Hepatocyte (in vitro differentiated cells): ENCODE results near the gene RUSF1. TPM values are rescaled to one million over a fixed set of nuclear protein-coding genes. Genes with fewer than 3 reads are reported as not detected.

ENCODE experiments used
- DNase-seq: peaks from one replicate; pipeline ENCODE4 v3.0.0-alpha.2; 2016; ENCODE audit warnings: low spot score
- H2AFZ ChIP-seq: fragments of 200-600 bp; sonication (generic); 2 replicates; pipeline ENCODE4 v1.6.0; 2016; ENCODE audit warnings: antibody characterized with exemption, mild to moderate bottlenecking
- H3K27ac ChIP-seq: fragments of 200-600 bp; sonication (generic); 2 replicates; pipeline ENCODE4 v1.5.1; 2016; ENCODE audit warnings: mild to moderate bottlenecking
- H3K27me3 ChIP-seq: fragments of 200-600 bp; sonication (generic); 2 replicates; pipeline ENCODE4 v1.6.1; 2016
- H3K36me3 ChIP-seq: fragments of 200-600 bp; sonication (generic); replicated peaks from 2 replicates; pipeline ENCODE4 v1.5.1; 2016; ENCODE audit warnings: low read depth; ENCODE audit not compliant: insufficient read depth
- H3K4me1 ChIP-seq: fragments of 200-600 bp; sonication (generic); 2 replicates; pipeline ENCODE4 v1.5.1; 2016; ENCODE audit warnings: mild to moderate bottlenecking, moderate library complexity; ENCODE audit not compliant: insufficient read depth
- H3K4me2 ChIP-seq: fragments of 200-600 bp; sonication (generic); 2 replicates; pipeline ENCODE4 v1.6.0; 2016
- H3K4me3 ChIP-seq: fragments of 200-600 bp; sonication (generic); 2 replicates; pipeline ENCODE4 v1.5.1; 2016; ENCODE audit warnings: mild to moderate bottlenecking
- H3K79me2 ChIP-seq: fragments of 200-600 bp; sonication (generic); 2 replicates; pipeline ENCODE4 v1.6.0; 2017; ENCODE audit warnings: mild to moderate bottlenecking
- H3K9me2 ChIP-seq: fragments of 200-600 bp; sonication (generic); replicated peaks from 2 replicates; pipeline ENCODE4 v1.6.0; 2017; ENCODE audit warnings: mild to moderate bottlenecking; ENCODE audit not compliant: insufficient read depth
- H3K9me3 ChIP-seq: fragments of 200-600 bp; sonication (generic); 2 replicates; pipeline ENCODE4 v1.5.1; 2016; ENCODE audit warnings: low read depth, mild to moderate bottlenecking
- H4K20me1 ChIP-seq: fragments of 200-600 bp; sonication (generic); 2 replicates; pipeline ENCODE4 v1.6.0; 2016; ENCODE audit warnings: mild to moderate bottlenecking; ENCODE audit not compliant: insufficient read depth, poor library complexity, severe bottlenecking
- EZH2 ChIP-seq: fragments of 200-600 bp; sonication (generic); IDR thresholded peaks from 2 replicates; pipeline ENCODE4 v1.6.1; 2016; ENCODE audit warnings: antibody characterized with exemption, mild to moderate bottlenecking, borderline replicate concordance
- EZH2phosphoT487 ChIP-seq: fragments of 200-600 bp; sonication (generic); IDR thresholded peaks from one replicate; pipeline ENCODE4 v1.6.1; 2018; ENCODE audit warnings: antibody characterized with exemption, mild to moderate bottlenecking, low read depth, moderate library complexity; ENCODE audit not compliant: unreplicated experiment, severe bottlenecking
- WGBS: methylation state at CpG from one replicate; pipeline ENCODE4 v1.1.6; 2016; ENCODE audit warnings: low lambda C conversion rate; ENCODE audit errors: missing lambda C conversion rate; 5-methylcytosine and 5-hydroxymethylcytosine counted together
- polyA plus RNA-seq: library from polyadenylated mRNA; unstranded; fragments of >200 nt; fragmentation: Nextera tagmentation; extraction: Ambion mirVana; gene quantifications from 2 replicates; pipeline ENCODE4 v1.2.1, GENCODE V29; 2016
- total RNA-seq: library from RNA; depleted of rRNA; stranded (reverse); fragments of >200 nt; gene quantifications from 2 replicates; pipeline ENCODE4 v1.2.3, GENCODE V29; 2014
- TF ChIP-seq, protein P1 (sequence below): fragments of 200-600 bp; sonication (generic); IDR thresholded peaks from 2 replicates; pipeline ENCODE4 v1.5.1; 2016; ENCODE audit warnings: antibody characterized with exemption, mild to moderate bottlenecking; ENCODE audit not compliant: poor library complexity

RUSF1 gene
- total and polyA plus RNA-seq, 2 experiments from 2014 or later: 56.6 to 77.2 TPM

DNA sequence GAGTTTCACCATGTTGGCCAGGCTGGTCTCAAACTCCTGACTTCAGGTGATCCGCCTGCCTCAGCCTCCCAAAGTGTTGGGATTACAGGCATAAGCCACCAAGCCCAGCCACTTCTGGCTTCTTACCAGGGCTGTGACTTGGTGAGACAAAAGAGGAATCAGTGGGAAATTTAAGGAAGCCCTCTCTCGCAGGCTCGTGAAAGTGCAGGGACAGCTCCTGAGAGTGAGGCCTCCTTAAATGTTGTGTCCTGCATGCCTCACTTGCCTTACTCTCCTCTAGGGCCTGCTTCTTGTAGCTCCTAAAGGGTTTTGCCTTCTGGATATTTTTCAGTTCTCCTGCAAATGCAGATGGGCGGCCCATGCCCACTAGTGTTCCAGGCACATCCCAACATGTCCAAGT is 24.7 kb upstream of the RUSF1 start:
- WGBS: 85% methylated on average over 4 of the region's 4 CpGs
- Histone ChIP-seq H3K4me1 (no peaks in the 10 kb centered on the region), H2AFZ (no peak overlapping the region), H3K27me3 (peaks cover 44% of the 10 kb centered on the region), H3K4me3 (no peak overlapping the region), H3K9me2 (no peaks in the 10 kb centered on the region), H3K4me2 (no peak overlapping the region), H3K36me3 (no peaks in the 10 kb centered on the region), H3K27ac (no peak overlapping the region), H4K20me1 (no peaks in the 10 kb centered on the region), H3K9me3 (no peaks in the 10 kb centered on the region), H3K79me2 (no peaks in the 10 kb centered on the region)
- no peak for DNase-seq
- TF ChIP-seq EZH2: no peak
- TF ChIP-seq EZH2phosphoT487: no peak
- TF ChIP-seq, protein P1, sequence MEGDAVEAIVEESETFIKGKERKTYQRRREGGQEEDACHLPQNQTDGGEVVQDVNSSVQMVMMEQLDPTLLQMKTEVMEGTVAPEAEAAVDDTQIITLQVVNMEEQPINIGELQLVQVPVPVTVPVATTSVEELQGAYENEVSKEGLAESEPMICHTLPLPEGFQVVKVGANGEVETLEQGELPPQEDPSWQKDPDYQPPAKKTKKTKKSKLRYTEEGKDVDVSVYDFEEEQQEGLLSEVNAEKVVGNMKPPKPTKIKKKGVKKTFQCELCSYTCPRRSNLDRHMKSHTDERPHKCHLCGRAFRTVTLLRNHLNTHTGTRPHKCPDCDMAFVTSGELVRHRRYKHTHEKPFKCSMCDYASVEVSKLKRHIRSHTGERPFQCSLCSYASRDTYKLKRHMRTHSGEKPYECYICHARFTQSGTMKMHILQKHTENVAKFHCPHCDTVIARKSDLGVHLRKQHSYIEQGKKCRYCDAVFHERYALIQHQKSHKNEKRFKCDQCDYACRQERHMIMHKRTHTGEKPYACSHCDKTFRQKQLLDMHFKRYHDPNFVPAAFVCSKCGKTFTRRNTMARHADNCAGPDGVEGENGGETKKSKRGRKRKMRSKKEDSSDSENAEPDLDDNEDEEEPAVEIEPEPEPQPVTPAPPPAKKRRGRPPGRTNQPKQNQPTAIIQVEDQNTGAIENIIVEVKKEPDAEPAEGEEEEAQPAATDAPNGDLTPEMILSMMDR: no peak

DNA sequence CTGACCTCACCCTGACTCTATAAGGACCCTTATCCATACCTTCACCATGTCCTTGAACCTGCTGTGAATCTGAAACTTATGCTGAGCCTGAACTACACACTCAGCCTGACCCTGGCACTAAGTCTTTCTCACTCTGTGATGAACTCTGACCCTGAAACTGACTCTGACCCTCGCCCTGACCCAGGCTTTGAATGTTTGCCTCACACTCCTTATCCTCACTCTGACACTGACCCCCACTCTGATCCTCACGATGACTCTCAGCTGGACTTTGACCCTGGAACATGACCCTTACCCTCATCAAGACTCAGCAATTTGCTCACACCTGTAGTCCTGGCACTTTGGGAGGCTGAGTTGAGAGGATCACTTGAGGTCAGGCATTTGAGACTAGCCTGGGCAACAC is 23.9 kb upstream of the RUSF1 start:
- Histone ChIP-seq H3K79me2 (no peaks in the 10 kb centered on the region), H4K20me1 (no peaks in the 10 kb centered on the region), H3K9me3 (no peaks in the 10 kb centered on the region), H3K4me3 (no peak overlapping the region), H3K36me3 (no peaks in the 10 kb centered on the region), H3K9me2 (no peaks in the 10 kb centered on the region), H3K4me1 (no peaks in the 10 kb centered on the region), H3K27me3 (peaks cover 45% of the 10 kb centered on the region), H2AFZ (no peak overlapping the region), H3K4me2 (no peak overlapping the region), H3K27ac (no peak overlapping the region)
- no peak for DNase-seq
- TF ChIP-seq, protein P1: no peak
- TF ChIP-seq EZH2 (no peak), EZH2phosphoT487 (no peak)
- WGBS: 65% methylated on average over 2 of the region's 2 CpGs

DNA sequence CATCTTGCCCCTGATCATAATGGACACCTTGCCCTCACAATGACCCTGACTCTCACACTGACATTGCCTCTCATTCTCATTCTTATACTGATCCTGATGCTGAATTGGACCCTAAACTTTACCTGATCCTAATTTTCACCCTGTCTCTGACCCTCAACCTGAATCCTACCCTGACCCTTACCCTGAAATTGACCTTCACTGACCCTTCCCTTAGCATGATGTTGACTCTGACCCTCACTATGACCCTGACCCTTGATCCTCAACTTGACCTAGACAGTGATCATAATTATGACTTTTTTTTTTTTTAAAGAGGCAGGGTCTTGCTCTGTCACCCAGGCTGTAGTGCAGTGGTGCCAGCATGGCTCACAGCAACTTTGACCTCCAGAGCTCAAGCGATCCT is 22.9 kb upstream of the RUSF1 start:
- Histone ChIP-seq H4K20me1 (no peaks in the 10 kb centered on the region), H3K79me2 (no peaks in the 10 kb centered on the region), H3K4me1 (no peaks in the 10 kb centered on the region), H3K27me3 (peaks cover 43% of the 10 kb centered on the region), H3K4me2 (no peak overlapping the region), H2AFZ (no peak overlapping the region), H3K9me3 (no peaks in the 10 kb centered on the region), H3K27ac (no peak overlapping the region), H3K4me3 (no peak overlapping the region), H3K9me2 (no peaks in the 10 kb centered on the region), H3K36me3 (no peaks in the 10 kb centered on the region)
- TF ChIP-seq, protein P1: no peak
- TF ChIP-seq EZH2phosphoT487: no peak
- TF ChIP-seq EZH2: no peak
- WGBS: 100% methylated on average over 1 of the region's 1 CpG
- no peak for DNase-seq

DNA sequence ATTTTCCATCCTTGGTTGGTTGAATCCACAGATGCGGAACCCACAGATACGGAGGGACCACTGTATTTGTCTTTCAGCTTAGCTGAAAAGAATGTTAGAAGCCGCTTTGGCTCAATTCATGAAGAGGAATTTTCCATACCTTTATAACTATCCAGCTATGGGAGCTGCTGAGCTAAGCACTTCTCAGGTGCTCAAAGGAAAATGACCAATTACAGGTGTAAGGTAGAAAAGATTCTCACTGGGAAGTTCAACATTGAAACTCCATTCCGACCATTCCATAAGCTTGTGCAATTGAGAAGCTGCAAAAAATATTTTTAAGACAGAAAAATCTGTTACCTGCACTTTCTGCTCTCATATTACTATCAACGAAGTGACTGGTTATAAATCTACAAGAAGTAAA is 22.2 kb upstream of the RUSF1 start:
- TF ChIP-seq EZH2phosphoT487: no peak
- TF ChIP-seq, protein P1: no peak
- TF ChIP-seq EZH2: no peak
- Histone ChIP-seq H2AFZ (no peak overlapping the region), H3K4me3 (no peak overlapping the region), H3K4me2 (peak overlapping the region; percentile 80), H3K27ac (no peak overlapping the region), H3K9me2 (no peaks in the 10 kb centered on the region), H3K4me1 (no peaks in the 10 kb centered on the region), H3K27me3 (peaks cover 41% of the 10 kb centered on the region), H3K9me3 (no peaks in the 10 kb centered on the region), H4K20me1 (no peaks in the 10 kb centered on the region), H3K36me3 (no peaks in the 10 kb centered on the region), H3K79me2 (no peaks in the 10 kb centered on the region)
- 79% methylated on average over 5 of the region's 5 CpGs for WGBS
- no peak for DNase-seq
